Diencephalon (tissue), 1 donor: ENCODE data around the gene CTAGE15. TPM values are rescaled to one million over a fixed set of nuclear protein-coding genes. Genes with fewer than 3 reads are reported as not detected.

Experiments
- small RNA-seq: library from RNA; depleted of rRNA; stranded (forward); fragments of <200 nt; gene quantifications from one replicate; pipeline ENCODE3, GENCODE V24; 2014
- total RNA-seq: library from RNA; depleted of rRNA; stranded (reverse); fragments of >200 nt; gene quantifications from one replicate; pipeline ENCODE4 v1.2.3, GENCODE V29; 2014

CTAGE15 gene, protein sequence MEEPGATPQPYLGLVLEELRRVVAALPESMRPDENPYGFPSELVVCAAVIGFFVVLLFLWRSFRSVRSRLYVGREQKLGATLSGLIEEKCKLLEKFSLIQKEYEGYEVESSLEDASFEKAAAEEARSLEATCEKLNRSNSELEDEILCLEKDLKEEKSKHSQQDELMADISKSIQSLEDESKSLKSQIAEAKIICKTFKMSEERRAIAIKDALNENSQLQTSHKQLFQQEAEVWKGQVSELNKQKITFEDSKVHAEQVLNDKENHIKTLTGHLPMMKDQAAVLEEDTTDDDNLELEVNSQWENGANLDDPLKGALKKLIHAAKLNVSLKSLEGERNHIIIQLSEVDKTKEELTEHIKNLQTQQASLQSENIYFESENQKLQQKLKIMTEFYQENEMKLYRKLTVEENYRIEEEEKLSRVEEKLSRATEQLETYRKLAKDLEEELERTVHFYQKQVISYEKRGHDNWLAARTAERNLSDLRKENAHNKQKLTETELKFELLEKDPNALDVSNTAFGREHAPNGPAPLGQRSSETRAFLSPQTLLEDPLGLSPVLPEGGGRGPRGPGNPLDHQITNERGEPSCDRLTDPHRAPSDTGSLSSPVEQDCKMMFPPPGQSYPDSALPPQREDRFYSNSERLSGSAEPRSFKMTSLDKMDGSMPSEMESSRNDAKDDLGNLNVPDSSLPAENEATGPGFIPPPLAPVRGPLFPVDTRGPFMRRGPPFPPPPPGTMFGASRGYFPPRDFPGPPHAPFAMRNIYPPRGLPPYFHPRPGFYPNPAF
- total RNA-seq: 0.69 TPM

DNA sequence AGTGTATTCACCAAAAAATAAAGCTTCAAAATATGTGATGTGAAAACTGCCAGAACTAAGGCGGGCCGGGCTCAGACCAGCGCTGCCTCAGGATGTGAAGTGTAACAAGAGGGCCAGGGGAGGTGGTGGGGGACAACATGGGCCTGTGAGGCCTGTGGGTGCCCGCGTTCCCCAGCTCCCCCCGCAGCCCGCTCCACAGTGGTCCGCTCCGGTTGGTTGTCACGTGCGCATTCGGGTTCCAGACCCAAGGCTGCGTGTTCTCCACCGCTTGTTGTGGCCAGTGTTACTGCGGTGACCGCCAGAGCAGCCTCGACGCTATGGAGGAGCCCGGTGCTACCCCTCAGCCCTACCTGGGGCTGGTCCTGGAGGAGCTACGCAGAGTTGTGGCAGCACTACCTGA, at the start of gene CTAGE15:
TSS of gene CTAGE15 (plus strand) at position 301 of the 400 bp plus-strand sequence. CDS start at position 318, 17 bp downstream.

DNA sequence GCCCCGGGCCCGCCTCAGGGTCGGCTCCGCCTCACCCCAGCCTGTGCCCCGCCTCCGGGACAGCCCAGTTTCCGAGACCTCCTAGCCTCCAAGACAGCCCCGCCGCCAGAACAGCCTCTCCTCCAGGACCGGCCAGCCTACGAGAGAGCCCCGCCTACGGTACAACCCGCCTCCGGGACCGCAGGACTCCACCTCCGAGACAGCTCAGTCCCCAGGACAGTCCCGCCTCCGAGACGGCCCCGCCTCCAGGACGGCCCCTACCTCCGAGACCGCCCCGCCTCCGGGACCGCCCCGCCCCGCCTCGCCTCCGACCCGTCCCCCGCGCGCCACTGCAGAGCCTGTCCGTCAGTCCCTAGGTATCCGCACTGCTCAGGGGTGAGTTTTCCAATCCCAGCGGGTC, 49.0 kb downstream of the CTAGE15 start, which contains the start of gene TCAF2:
TSS of gene TCAF2 (plus strand) at position 329 of the 400 bp plus-strand sequence.

Small RNA genes lying within 50 kb of the gene (small RNA-seq; reads per million reads assigned to genes)
- gene AC073264.2: not detected
- gene RNU6-162P: not detected

Other genes with a start within 250 kb of the CTAGE15 start
- 78.4 TPM for gene FAM131B, start 209.1 kb upstream of the CTAGE15 start, total RNA-seq
- 13.1 TPM for gene ZYX, start 190.5 kb upstream of the CTAGE15 start, total RNA-seq
- gene EPHA1, start 162.9 kb upstream of the CTAGE15 start, total RNA-seq: 7.8 TPM
- gene TAS2R60, start 128.3 kb upstream of the CTAGE15 start, total RNA-seq: not detected
- gene TAS2R41, start 93.9 kb upstream of the CTAGE15 start, total RNA-seq: not detected
- 0.92 TPM for gene TCAF2, start 49.2 kb downstream of the CTAGE15 start, total RNA-seq
- gene CTAGE6, start 185.9 kb downstream of the CTAGE15 start, total RNA-seq: not detected